ENCODE measurements around the gene PNMT.

PNMT gene, protein sequence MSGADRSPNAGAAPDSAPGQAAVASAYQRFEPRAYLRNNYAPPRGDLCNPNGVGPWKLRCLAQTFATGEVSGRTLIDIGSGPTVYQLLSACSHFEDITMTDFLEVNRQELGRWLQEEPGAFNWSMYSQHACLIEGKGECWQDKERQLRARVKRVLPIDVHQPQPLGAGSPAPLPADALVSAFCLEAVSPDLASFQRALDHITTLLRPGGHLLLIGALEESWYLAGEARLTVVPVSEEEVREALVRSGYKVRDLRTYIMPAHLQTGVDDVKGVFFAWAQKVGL

DNA sequence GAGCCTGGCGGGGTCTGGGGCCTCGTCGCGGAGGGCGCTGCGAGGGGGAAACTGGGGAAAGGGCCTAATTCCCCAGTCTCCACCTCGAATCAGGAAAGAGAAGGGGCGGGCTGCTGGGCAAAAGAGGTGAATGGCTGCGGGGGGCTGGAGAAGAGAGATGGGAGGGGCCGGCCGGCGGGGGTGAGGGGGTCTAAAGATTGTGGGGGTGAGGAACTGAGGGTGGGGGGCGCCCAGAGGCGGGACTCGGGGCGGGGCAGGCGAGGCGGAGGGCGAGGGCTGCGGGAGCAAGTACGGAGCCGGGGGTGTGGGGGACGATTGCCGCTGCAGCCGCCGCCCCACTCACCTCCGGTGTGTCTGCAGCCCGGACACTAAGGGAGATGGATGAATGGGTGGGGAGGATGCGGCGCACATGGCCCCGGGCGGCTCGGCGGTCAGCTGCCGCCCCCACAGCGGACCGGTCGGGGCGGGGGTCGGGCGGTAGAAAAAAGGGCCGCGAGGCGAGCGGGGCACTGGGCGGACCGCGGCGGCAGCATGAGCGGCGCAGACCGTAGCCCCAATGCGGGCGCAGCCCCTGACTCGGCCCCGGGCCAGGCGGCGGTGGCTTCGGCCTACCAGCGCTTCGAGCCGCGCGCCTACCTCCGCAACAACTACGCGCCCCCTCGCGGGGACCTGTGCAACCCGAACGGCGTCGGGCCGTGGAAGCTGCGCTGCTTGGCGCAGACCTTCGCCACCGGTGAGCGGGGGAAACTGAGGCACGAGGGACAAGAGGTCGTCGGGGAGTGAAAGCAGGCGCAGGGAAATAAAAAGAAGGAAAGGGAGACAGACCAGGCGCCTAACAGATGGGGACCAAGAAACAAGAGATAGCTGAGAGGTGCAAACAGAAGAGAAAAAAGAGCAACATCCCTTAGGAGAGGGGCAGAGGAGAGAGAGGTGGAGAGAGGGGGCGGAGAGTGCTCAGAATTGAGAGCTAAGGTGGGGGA lies at the start of gene PNMT:
TSS of gene PNMT (plus strand) at position 509 of the 980 bp plus-strand sequence. CDS start at position 532, 23 bp downstream.
- Histone ChIP-seq H3K4me3 (ENCODE audit: low read depth, low read length) (peak within 1 kb of the TSS; percentile 34), H3K36me3 (ENCODE audit: control insufficient read depth in 2 of 2, insufficient read depth in 1 of 2, low read length in 2 of 2) (no peaks in the 10 kb centered on the region), H3K27ac (ENCODE audit: extremely low read depth, low read depth, low read length) (peak within 1 kb of the TSS; percentile 69; the same call in 1 of the 2 replicates), H3K9me3 (ENCODE audit: control insufficient read depth, insufficient read depth, low read depth, low read length) (no peaks in the 10 kb centered on the region), H3K4me1 (ENCODE audit: control insufficient read depth, insufficient read depth, low read length) (peaks cover 8% of the 10 kb centered on the region)
- ChIA-PET CTCF (interaction anchor here (0.6 to 11.6 kb wide), 21 partner anchors 8 to 550 kb away, joined by 3 to 168 read pairs (median 5); partner anchors contain the start of genes MIEN1 and PPP1R1B), POLR2A (interaction anchor here (0.6 to 4.0 kb wide), 4 partner anchors 25 to 62 kb away, joined by 3 to 17 read pairs (median 7); partner anchors contain the start of genes ERBB2 and MIEN1)
- TF ChIP-seq, protein P1, sequence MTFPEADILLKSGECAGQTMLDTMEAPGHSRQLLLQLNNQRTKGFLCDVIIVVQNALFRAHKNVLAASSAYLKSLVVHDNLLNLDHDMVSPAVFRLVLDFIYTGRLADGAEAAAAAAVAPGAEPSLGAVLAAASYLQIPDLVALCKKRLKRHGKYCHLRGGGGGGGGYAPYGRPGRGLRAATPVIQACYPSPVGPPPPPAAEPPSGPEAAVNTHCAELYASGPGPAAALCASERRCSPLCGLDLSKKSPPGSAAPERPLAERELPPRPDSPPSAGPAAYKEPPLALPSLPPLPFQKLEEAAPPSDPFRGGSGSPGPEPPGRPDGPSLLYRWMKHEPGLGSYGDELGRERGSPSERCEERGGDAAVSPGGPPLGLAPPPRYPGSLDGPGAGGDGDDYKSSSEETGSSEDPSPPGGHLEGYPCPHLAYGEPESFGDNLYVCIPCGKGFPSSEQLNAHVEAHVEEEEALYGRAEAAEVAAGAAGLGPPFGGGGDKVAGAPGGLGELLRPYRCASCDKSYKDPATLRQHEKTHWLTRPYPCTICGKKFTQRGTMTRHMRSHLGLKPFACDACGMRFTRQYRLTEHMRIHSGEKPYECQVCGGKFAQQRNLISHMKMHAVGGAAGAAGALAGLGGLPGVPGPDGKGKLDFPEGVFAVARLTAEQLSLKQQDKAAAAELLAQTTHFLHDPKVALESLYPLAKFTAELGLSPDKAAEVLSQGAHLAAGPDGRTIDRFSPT (tag by site-specific recombination; IDR thresholded peaks at IDR 0.05), result peak; percentile 51; the same call in 1 of the 2 replicates
- TF ChIP-seq ZNF10 (tag by site-specific recombination; IDR thresholded peaks at IDR 0.05) (no peak), ZBTB8A (tag by site-specific recombination; IDR thresholded peaks at IDR 0.05) (peak; percentile 98), ZNF600 (tag by site-specific recombination; IDR thresholded peaks at IDR 0.05) (peak; percentile 89), ZNF157 (tag by site-specific recombination; IDR thresholded peaks at IDR 0.05) (no peak), ZNF2 (tag by site-specific recombination; IDR thresholded peaks at IDR 0.05) (peak; percentile 91), SP2 (tag by site-specific recombination; IDR thresholded peaks at IDR 0.05) (peak; percentile 34; the same call in 1 of the 2 replicates), ZNF302 (tag by site-specific recombination; IDR thresholded peaks at IDR 0.05; ENCODE audit: low read depth) (no peak), ZBTB21 (tag by site-specific recombination; IDR thresholded peaks at IDR 0.05) (no peak), ZNF138 (tag by site-specific recombination; IDR thresholded peaks at IDR 0.05; ENCODE audit: borderline replicate concordance) (no peak), KLF8 (tag by site-specific recombination; IDR thresholded peaks at IDR 0.05) (peak; percentile 63), ZBTB17 (tag by site-specific recombination; IDR thresholded peaks at IDR 0.05) (peak; percentile 90), ZNF248 (tag by site-specific recombination; IDR thresholded peaks at IDR 0.05) (no peak), ZFP41 (tag by site-specific recombination; IDR thresholded peaks at IDR 0.05; ENCODE audit: borderline replicate concordance) (no peak), SALL2 (tag by site-specific recombination; IDR thresholded peaks at IDR 0.05; ENCODE audit: borderline replicate concordance) (no peak), ZNF776 (tag by site-specific recombination; IDR thresholded peaks at IDR 0.05; ENCODE audit: borderline replicate concordance) (no peak), ZFHX2 (tag by site-specific recombination; conservative IDR thresholded peaks at IDR 0.05) (peak; percentile 76), ZNF660 (tag by site-specific recombination; IDR thresholded peaks at IDR 0.05) (peak; percentile 95), ZFP37 (tag by site-specific recombination; IDR thresholded peaks at IDR 0.05) (0 out of 2 replicates have a peak, but pooled peaks have one; percentile 31), ZEB2 (tag by site-specific recombination; IDR thresholded peaks at IDR 0.05) (peak; percentile 86)
- TF ChIP-seq, protein P2, sequence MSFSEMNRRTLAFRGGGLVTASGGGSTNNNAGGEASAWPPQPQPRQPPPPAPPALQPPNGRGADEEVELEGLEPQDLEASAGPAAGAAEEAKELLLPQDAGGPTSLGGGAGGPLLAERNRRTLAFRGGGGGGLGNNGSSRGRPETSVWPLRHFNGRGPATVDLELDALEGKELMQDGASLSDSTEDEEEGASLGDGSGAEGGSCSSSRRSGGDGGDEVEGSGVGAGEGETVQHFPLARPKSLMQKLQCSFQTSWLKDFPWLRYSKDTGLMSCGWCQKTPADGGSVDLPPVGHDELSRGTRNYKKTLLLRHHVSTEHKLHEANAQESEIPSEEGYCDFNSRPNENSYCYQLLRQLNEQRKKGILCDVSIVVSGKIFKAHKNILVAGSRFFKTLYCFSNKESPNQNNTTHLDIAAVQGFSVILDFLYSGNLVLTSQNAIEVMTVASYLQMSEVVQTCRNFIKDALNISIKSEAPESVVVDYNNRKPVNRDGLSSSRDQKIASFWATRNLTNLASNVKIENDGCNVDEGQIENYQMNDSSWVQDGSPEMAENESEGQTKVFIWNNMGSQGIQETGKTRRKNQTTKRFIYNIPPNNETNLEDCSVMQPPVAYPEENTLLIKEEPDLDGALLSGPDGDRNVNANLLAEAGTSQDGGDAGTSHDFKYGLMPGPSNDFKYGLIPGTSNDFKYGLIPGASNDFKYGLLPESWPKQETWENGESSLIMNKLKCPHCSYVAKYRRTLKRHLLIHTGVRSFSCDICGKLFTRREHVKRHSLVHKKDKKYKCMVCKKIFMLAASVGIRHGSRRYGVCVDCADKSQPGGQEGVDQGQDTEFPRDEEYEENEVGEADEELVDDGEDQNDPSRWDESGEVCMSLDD (tag by site-specific recombination; IDR thresholded peaks at IDR 0.05), result no peak
- TF ChIP-seq, protein P3, sequence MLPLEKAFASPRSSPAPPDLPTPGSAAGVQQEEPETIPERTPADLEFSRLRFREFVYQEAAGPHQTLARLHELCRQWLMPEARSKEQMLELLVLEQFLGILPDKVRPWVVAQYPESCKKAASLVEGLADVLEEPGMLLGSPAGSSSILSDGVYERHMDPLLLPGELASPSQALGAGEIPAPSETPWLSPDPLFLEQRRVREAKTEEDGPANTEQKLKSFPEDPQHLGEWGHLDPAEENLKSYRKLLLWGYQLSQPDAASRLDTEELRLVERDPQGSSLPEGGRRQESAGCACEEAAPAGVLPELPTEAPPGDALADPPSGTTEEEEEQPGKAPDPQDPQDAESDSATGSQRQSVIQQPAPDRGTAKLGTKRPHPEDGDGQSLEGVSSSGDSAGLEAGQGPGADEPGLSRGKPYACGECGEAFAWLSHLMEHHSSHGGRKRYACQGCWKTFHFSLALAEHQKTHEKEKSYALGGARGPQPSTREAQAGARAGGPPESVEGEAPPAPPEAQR (tag by site-specific recombination; IDR thresholded peaks at IDR 0.05), result no peak
- TF ChIP-seq, protein P4, sequence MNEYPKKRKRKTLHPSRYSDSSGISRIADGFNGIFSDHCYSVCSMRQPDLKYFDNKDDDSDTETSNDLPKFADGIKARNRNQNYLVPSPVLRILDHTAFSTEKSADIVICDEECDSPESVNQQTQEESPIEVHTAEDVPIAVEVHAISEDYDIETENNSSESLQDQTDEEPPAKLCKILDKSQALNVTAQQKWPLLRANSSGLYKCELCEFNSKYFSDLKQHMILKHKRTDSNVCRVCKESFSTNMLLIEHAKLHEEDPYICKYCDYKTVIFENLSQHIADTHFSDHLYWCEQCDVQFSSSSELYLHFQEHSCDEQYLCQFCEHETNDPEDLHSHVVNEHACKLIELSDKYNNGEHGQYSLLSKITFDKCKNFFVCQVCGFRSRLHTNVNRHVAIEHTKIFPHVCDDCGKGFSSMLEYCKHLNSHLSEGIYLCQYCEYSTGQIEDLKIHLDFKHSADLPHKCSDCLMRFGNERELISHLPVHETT (tag by site-specific recombination; IDR thresholded peaks at IDR 0.05), result no peak
- TF ChIP-seq, protein P5, sequence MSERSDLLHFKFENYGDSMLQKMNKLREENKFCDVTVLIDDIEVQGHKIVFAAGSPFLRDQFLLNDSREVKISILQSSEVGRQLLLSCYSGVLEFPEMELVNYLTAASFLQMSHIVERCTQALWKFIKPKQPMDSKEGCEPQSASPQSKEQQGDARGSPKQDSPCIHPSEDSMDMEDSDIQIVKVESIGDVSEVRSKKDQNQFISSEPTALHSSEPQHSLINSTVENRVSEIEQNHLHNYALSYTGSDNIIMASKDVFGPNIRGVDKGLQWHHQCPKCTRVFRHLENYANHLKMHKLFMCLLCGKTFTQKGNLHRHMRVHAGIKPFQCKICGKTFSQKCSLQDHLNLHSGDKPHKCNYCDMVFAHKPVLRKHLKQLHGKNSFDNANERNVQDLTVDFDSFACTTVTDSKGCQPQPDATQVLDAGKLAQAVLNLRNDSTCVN (tag by site-specific recombination; optimal IDR thresholded peaks at IDR 0.05), result peak; percentile 72
- TF ChIP-seq, protein P6, sequence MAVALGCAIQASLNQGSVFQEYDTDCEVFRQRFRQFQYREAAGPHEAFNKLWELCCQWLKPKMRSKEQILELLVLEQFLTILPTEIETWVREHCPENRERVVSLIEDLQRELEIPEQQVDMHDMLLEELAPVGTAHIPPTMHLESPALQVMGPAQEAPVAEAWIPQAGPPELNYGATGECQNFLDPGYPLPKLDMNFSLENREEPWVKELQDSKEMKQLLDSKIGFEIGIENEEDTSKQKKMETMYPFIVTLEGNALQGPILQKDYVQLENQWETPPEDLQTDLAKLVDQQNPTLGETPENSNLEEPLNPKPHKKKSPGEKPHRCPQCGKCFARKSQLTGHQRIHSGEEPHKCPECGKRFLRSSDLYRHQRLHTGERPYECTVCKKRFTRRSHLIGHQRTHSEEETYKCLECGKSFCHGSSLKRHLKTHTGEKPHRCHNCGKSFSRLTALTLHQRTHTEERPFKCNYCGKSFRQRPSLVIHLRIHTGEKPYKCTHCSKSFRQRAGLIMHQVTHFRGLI (tag by site-specific recombination; IDR thresholded peaks at IDR 0.05), result no peak
